Natural killer cell (primary cell): ENCODE data around the gene ACO2. TPM values are rescaled to one million over a fixed set of nuclear protein-coding genes. Genes with fewer than 3 reads are reported as not detected.

Experiments
- ATAC-seq, 3 donors: fragments of 150-1000 bp in 2 of 3; fragments of 200-7000 bp in 1 of 3; cut with Tn5 transposase; 1 replicate in 1 of 3; 2 replicates in 2 of 3; pipeline ENCODE4 v1.10.0; 2021; ENCODE audit warnings: mild to moderate bottlenecking in 2 of 3, moderate library complexity in 2 of 3
- DNase-seq, 2 donors: peaks; one replicate each; pipeline versions ENCODE4 v3.0.0 to v3.0.0-alpha.2; 2013 to 2021; ENCODE audit warnings: mixed read lengths in 1 of 2
- H3K27ac ChIP-seq: one replicate; pipeline ENCODE4 v1.5.1; 2013; ENCODE audit warnings: mild to moderate bottlenecking, low read length
- H3K27me3 ChIP-seq: one replicate; pipeline ENCODE4 v1.6.1; 2013; ENCODE audit warnings: low read length; ENCODE audit not compliant: control insufficient read depth, insufficient read depth
- H3K36me3 ChIP-seq: one replicate; pipeline ENCODE4 v1.6.1; 2013; ENCODE audit warnings: low read length; ENCODE audit not compliant: control insufficient read depth, insufficient read depth
- H3K4me1 ChIP-seq: one replicate; pipeline ENCODE4 v1.6.1; 2013; ENCODE audit warnings: low read length; ENCODE audit not compliant: control insufficient read depth, insufficient read depth
- H3K4me3 ChIP-seq: one replicate; pipeline ENCODE4 v1.5.1; 2013; ENCODE audit warnings: low read length
- H3K9me3 ChIP-seq: one replicate; pipeline ENCODE4 v1.6.1; 2013; ENCODE audit warnings: low read length; ENCODE audit not compliant: control insufficient read depth, insufficient read depth
- H3K27ac Mint-ChIP-seq, 2 donors: one replicate each; pipeline ENCODE4 v1.8.0; 2022; ENCODE audit warnings: mild to moderate bottlenecking in 2 of 2, mixed read lengths in 2 of 2, moderate library complexity in 1 of 2
- H3K27me3 Mint-ChIP-seq, 2 donors: one replicate each; pipeline ENCODE4 v1.8.0; 2022; ENCODE audit warnings: low read depth in 2 of 2, mixed read lengths in 2 of 2
- H3K36me3 Mint-ChIP-seq: one replicate; pipeline ENCODE4 v1.8.0; 2022; ENCODE audit warnings: mixed read lengths
- H3K4me1 Mint-ChIP-seq, 2 donors: one replicate each; pipeline ENCODE4 v1.8.0; 2022; ENCODE audit warnings: mixed read lengths in 2 of 2
- H3K4me3 Mint-ChIP-seq: one replicate; pipeline ENCODE4 v1.8.0; 2022; ENCODE audit warnings: mild to moderate bottlenecking, moderate library complexity, mixed read lengths
- H3K9me3 Mint-ChIP-seq, 2 donors: one replicate each; pipeline ENCODE4 v1.8.0; 2022; ENCODE audit warnings: mixed read lengths in 2 of 2
- CTCF ChIP-seq: fragments of 200-600 bp; IDR thresholded peaks from one replicate; pipeline ENCODE4 v1.8.0; 2022; ENCODE audit warnings: antibody characterized with exemption
- WGBS: methylation state at CpG from one replicate; pipeline ENCODE4 v1.1.7; 2013; ENCODE audit warnings: missing lambda C conversion rate; ENCODE audit not compliant: insufficient coverage; 5-methylcytosine and 5-hydroxymethylcytosine counted together
- intact Hi-C: fragments of 100-400 bp; cut with micrococcal nuclease; formaldehyde crosslinking; loops from one replicate; pipeline ENCODE4 v1.14.2; 2022
- total RNA-seq, 4 donors: library from RNA; stranded (reverse); fragments of 120-200 nt in 1 of 4; gene quantifications; one replicate each; pipeline versions ENCODE4 v1.2.3 to v1.2.4, GENCODE V29; 2013 to 2022

ACO2 gene
- total RNA-seq, 3 donors from 2014 or later (not counting 1 experiment from before 2014, with no cell fraction given), result 77.9 to 99.8 (median 89.5) TPM

- no peak overlapping the region for H3K27ac Mint-ChIP-seq
Observed at GRCh38 chr22:41504816-41505215, 35.9 kb downstream of the ACO2 start.

DNA sequence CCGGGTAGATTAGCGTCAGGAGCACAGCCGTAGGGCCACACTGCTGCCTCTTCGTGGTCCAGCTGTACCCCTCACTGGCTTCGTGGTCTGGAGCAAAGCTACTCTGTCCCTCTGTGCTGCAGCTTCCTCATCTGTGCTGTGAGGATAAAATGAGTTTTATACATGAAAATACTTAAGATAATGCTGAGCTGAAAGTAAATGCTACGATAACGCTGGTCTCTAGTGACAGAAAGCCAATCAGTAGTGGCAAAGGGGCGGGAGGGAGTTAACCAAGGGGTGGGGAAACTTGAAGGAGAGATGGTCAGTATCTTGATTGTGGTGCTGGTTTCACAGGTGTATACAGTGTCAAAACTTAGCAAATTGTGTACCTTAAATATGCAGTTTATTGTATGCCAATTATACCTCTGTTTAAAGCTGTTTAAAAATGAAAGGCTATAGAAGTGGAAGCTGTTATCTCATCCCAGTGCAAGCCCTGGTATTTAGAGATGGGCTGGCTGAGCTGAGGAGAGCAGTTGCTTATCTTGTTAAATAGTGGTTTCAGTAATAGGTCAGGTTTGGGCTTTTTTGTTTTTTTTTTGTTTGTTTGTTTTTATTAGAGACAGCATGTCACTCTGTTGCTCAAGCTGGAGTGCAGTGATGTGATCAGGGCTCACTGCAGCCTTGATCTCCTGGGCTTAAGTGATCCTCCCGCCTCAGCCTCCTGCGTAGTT is 36.7 kb downstream of the ACO2 start:
- H3K4me1 ChIP-seq, result no peaks in the 10 kb centered on the region
- peaks cover 44% of the 10 kb centered on the region for H3K36me3 ChIP-seq
- no peak overlapping the region for H3K4me3 ChIP-seq
- no peaks in the 10 kb centered on the region for H3K9me3 ChIP-seq
- intact Hi-C loops, result no loop called here
- Mint-ChIP-seq H3K36me3 (no peaks in the 10 kb centered on the region), H3K27me3 (no peaks in the 10 kb centered on the region), H3K9me3 (no peaks in the 10 kb centered on the region), H3K4me1 (peaks cover 0 to 6% of the 10 kb centered on the region in 2 donors), H3K4me3 (no peak overlapping the region), H3K27ac (no peak overlapping the region)
- ATAC-seq, result no peak
- WGBS, result 96% methylated on average over 10 of the region's 10 CpGs
- no peak overlapping the region for H3K27ac ChIP-seq
- no peaks in the 10 kb centered on the region for H3K27me3 ChIP-seq
- no peak for DNase-seq
- no peak for TF ChIP-seq CTCF

More at GRCh38 chr22:41504816-41505215, 35.9 kb downstream of the ACO2 start:
- Mint-ChIP-seq H3K9me3 (no peaks in the 10 kb centered on the region), H3K4me3 (no peak overlapping the region), H3K4me1 (peaks cover 0 to 6% of the 10 kb centered on the region in 2 donors), H3K36me3 (no peaks in the 10 kb centered on the region), H3K27me3 (no peaks in the 10 kb centered on the region)
- H3K36me3 ChIP-seq, result peaks cover 38% of the 10 kb centered on the region
- no peaks in the 10 kb centered on the region for H3K27me3 ChIP-seq
- no peak overlapping the region for H3K4me3 ChIP-seq
- H3K27ac ChIP-seq, result no peak overlapping the region
- H3K9me3 ChIP-seq, result no peaks in the 10 kb centered on the region
- no peaks in the 10 kb centered on the region for H3K4me1 ChIP-seq
- DNase-seq, result no peak
- TF ChIP-seq CTCF, result no peak
- intact Hi-C loops, result no loop called here
- no peak for ATAC-seq
- WGBS, result 90% methylated on average over 3 of the region's 4 CpGs

DNA sequence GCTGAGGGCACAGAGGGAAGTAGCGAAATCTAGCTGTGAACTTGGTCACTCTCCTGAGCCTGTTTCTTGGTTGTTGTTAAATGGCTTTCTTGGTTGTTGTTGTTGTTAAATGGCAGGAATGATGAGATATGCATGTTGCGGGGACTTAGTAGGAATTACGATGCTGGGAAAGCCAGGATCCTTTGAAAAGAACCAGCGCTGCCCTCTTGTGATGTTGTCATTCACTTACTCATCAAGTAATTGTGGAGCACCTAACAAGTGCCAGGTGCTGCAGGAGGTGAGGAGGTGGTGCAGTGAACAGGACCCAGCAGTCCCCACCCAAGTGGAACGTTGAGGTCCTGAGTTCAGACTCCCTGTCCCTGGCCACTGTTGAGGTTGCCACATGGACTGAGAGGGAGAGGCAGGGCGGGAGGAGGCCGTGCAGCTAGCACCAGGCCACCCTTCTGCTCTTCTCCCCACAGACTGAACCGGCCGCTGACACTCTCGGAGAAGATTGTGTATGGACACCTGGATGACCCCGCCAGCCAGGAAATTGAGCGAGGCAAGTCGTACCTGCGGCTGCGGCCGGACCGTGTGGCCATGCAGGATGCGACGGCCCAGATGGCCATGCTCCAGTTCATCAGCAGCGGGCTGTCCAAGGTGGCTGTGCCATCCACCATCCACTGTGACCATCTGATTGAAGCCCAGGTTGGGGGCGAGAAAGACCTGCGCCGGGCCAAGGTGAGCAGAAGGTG is 38.6 kb downstream of the ACO2 start:
- DNase-seq (no peak), ATAC-seq (no peak)
- H3K4me1 Mint-ChIP-seq, result peaks cover 0 to 6% of the 10 kb centered on the region in 2 donors
- H3K36me3 Mint-ChIP-seq, result peaks cover 6% of the 10 kb centered on the region
- Histone ChIP-seq H3K4me3 (no peak overlapping the region), H3K4me1 (no peaks in the 10 kb centered on the region), H3K9me3 (no peaks in the 10 kb centered on the region), H3K36me3 (peaks cover 46% of the 10 kb centered on the region), H3K27ac (no peak overlapping the region), H3K27me3 (no peaks in the 10 kb centered on the region)
- intact Hi-C loops, result no loop called here
- WGBS, result 98% methylated on average over 23 of the region's 23 CpGs
- H3K27ac Mint-ChIP-seq, result peak overlapping the region in 1 of 2 donors; percentile 13
- no peak overlapping the region for H3K4me3 Mint-ChIP-seq
- no peaks in the 10 kb centered on the region for H3K27me3 Mint-ChIP-seq
- H3K9me3 Mint-ChIP-seq, result no peaks in the 10 kb centered on the region
- TF ChIP-seq CTCF, result no peak
